ENCODE results near the gene CX3CR1.

CX3CR1 gene

GRCh38 chr3:39260318-39260717 is 19.5 kb downstream of the CX3CR1 start:
- Histone ChIP-seq H3K4me3 (ENCODE audit: low read length) (no peak overlapping the region), H2AFZ (ENCODE audit: low read depth, low read length) (no peak overlapping the region), H3K9me3 (ENCODE audit: insufficient read depth, low read length) (no peaks in the 10 kb centered on the region), H3K27ac (ENCODE audit: low read length) (no peak overlapping the region), H3K4me2 (ENCODE audit: low read length) (peak overlapping the region; percentile 33), H3K36me3 (replicated peaks; ENCODE audit: low read depth, low read length) (no peaks in the 10 kb centered on the region), H4K20me1 (ENCODE audit: insufficient read depth, low read length) (no peaks in the 10 kb centered on the region), H3K79me2 (ENCODE audit: low read length) (no peaks in the 10 kb centered on the region), H3K9ac (ENCODE audit: low read length) (no peak overlapping the region), H3K4me1 (ENCODE audit: low read length) (peaks cover 47% of the 10 kb centered on the region), H3K27me3 (ENCODE audit: low read depth, low read length) (peaks cover 48% of the 10 kb centered on the region)
- TF ChIP-seq EZH2phosphoT487 (IDR thresholded peaks at IDR 0.05; ENCODE audit: low read depth) = no peak
- TF ChIP-seq, protein P1, sequence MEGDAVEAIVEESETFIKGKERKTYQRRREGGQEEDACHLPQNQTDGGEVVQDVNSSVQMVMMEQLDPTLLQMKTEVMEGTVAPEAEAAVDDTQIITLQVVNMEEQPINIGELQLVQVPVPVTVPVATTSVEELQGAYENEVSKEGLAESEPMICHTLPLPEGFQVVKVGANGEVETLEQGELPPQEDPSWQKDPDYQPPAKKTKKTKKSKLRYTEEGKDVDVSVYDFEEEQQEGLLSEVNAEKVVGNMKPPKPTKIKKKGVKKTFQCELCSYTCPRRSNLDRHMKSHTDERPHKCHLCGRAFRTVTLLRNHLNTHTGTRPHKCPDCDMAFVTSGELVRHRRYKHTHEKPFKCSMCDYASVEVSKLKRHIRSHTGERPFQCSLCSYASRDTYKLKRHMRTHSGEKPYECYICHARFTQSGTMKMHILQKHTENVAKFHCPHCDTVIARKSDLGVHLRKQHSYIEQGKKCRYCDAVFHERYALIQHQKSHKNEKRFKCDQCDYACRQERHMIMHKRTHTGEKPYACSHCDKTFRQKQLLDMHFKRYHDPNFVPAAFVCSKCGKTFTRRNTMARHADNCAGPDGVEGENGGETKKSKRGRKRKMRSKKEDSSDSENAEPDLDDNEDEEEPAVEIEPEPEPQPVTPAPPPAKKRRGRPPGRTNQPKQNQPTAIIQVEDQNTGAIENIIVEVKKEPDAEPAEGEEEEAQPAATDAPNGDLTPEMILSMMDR (IDR thresholded peaks at IDR 0.05; ENCODE audit: low read depth, low read length) = no peak

DNA sequence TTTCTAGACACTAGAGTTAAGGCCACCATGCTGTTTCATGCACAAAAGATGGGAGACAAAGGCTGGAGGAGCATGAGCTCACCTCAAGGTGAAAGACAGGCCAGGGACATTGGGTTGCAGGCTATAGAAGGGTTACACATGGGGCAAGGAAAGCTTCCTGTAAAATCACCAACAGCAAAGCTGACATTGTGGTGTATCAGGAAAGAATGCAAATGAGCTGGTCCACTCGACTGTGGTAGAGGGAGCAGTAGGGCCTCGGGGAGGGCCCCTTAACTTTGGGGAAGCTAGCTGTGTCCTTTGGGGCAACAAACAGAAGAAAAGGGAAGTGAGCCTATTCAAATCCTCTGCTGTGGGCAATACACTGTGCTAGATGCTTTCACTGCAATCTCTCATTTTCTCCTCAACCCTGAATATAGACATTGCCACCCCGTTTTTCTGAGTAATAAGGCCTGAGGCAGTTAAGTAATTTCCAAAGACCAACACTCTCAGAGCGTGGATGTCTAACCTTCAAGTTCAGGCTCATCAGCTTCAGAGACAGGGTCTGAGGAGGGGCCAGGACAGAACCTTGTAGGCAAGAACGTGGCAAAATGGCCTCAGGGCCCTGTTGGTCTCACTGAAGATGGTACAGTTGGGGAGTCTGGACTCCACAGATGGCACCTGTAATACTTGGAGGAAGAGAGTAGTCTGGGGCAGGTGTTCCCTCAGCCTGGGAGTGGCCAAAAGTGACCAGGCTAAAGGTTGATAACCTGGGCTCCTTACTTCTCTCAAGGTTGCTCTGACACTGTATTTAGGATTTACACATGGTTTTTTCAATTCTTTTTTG is 24.1 kb downstream of the CX3CR1 start:
- Histone ChIP-seq H3K36me3 (replicated peaks; ENCODE audit: low read depth, low read length) (no peaks in the 10 kb centered on the region), H3K4me3 (ENCODE audit: low read length) (peak overlapping the region; percentile 46), H3K9ac (ENCODE audit: low read length) (peak overlapping the region; percentile 77), H3K27me3 (ENCODE audit: low read depth, low read length) (peaks cover 12% of the 10 kb centered on the region), H2AFZ (ENCODE audit: low read depth, low read length) (peak overlapping the region; percentile 5; the same call in 1 of the 2 replicates), H3K79me2 (ENCODE audit: low read length) (no peaks in the 10 kb centered on the region), H3K4me2 (ENCODE audit: low read length) (peak overlapping the region; percentile 80), H3K27ac (ENCODE audit: low read length) (peak overlapping the region; percentile 94), H3K9me3 (ENCODE audit: insufficient read depth, low read length) (no peaks in the 10 kb centered on the region), H3K4me1 (ENCODE audit: low read length) (peaks cover 66% of the 10 kb centered on the region), H4K20me1 (ENCODE audit: insufficient read depth, low read length) (no peaks in the 10 kb centered on the region)
- no peak for TF ChIP-seq EZH2phosphoT487 (IDR thresholded peaks at IDR 0.05; ENCODE audit: low read depth)
- TF ChIP-seq, protein P1 (IDR thresholded peaks at IDR 0.05; ENCODE audit: low read depth, low read length) = no peak

DNA sequence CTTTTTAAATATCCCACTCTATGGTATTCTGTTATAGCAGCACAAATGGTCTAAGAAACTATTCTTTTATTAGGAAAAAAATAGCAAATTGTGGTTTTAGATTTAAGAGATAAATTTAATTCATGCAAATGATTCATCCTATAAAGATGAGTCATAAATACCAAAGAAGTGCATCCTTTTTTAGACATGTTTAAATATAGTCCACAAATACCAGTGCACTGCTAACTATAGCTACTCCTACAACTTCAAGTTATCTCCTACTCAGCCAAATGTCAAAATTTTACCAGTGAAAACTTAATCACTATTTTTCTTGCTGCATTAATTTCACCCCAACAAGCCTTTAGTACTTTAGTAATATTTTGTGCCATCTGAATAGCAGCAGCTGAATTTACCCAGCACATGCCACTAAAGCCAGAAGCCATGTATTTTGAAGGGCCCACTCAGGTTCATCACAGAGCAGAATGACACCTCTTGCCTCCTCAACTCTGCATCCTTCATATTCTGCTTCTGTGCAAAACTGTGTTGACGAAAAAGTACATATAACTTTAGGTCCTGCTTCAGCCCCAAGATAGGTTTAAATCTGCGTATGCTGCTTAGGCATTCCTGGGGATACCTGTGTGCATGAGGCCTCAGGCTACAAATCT is 24.9 kb downstream of the CX3CR1 start:
- no peak overlapping the region for H2AFZ ChIP-seq (ENCODE audit: low read depth, low read length)
- peaks cover 9% of the 10 kb centered on the region for H3K27me3 ChIP-seq (ENCODE audit: low read depth, low read length)
- H3K4me3 ChIP-seq (ENCODE audit: low read length) = peak overlapping the region; percentile 43
- peak overlapping the region; percentile 94 for H3K27ac ChIP-seq (ENCODE audit: low read length)
- peak overlapping the region; percentile 58 for H3K9ac ChIP-seq (ENCODE audit: low read length)
- peak overlapping the region; percentile 80 for H3K4me2 ChIP-seq (ENCODE audit: low read length)
- H3K4me1 ChIP-seq (ENCODE audit: low read length) = peaks cover 66% of the 10 kb centered on the region
- no peaks in the 10 kb centered on the region for H3K79me2 ChIP-seq (ENCODE audit: low read length)
- H4K20me1 ChIP-seq (ENCODE audit: insufficient read depth, low read length) = no peaks in the 10 kb centered on the region
- H3K36me3 ChIP-seq (replicated peaks; ENCODE audit: low read depth, low read length) = no peaks in the 10 kb centered on the region
- TF ChIP-seq, protein P1 (IDR thresholded peaks at IDR 0.05; ENCODE audit: low read depth, low read length) = no peak
- no peak for TF ChIP-seq EZH2phosphoT487 (IDR thresholded peaks at IDR 0.05; ENCODE audit: low read depth)
- H3K9me3 ChIP-seq (ENCODE audit: insufficient read depth, low read length) = no peaks in the 10 kb centered on the region

- no peak overlapping the region for H3K9ac ChIP-seq (ENCODE audit: low read length)
- H4K20me1 ChIP-seq (ENCODE audit: insufficient read depth, low read length) = no peaks in the 10 kb centered on the region
- H3K4me1 ChIP-seq (ENCODE audit: low read length) = peaks cover 50% of the 10 kb centered on the region
- no peaks in the 10 kb centered on the region for H3K36me3 ChIP-seq (replicated peaks; ENCODE audit: low read depth, low read length)
- H3K4me2 ChIP-seq (ENCODE audit: low read length) = no peak overlapping the region
- H2AFZ ChIP-seq (ENCODE audit: low read depth, low read length) = no peak overlapping the region
- TF ChIP-seq, protein P1 (IDR thresholded peaks at IDR 0.05; ENCODE audit: low read depth, low read length) = no peak
- TF ChIP-seq EZH2phosphoT487 (IDR thresholded peaks at IDR 0.05; ENCODE audit: low read depth) = no peak
- no peaks in the 10 kb centered on the region for H3K9me3 ChIP-seq (ENCODE audit: insufficient read depth, low read length)
- H3K79me2 ChIP-seq (ENCODE audit: low read length) = no peaks in the 10 kb centered on the region
- no peak overlapping the region for H3K27ac ChIP-seq (ENCODE audit: low read length)
- H3K27me3 ChIP-seq (ENCODE audit: low read depth, low read length) = no peaks in the 10 kb centered on the region
- H3K4me3 ChIP-seq (ENCODE audit: low read length) = no peak overlapping the region
Measured at GRCh38 chr3:39251576-39251975, 28.3 kb downstream of the CX3CR1 start.
